HG03575 (cell line): ENCODE data around the gene SIL1.

Source experiments
- ATAC-seq: cut with Tn5 transposase; IDR thresholded peaks from one replicate; pipeline ENCODE4 v1.9.1; 2021; ENCODE audit not compliant: unreplicated experiment, insufficient number of reproducible peaks, low FRiP score; ENCODE audit errors: extremely low read depth

The SIL1 gene

GRCh38 chr5:138955013-138955660 is 243.0 kb downstream of the SIL1 start:
- no peak for ATAC-seq

DNA sequence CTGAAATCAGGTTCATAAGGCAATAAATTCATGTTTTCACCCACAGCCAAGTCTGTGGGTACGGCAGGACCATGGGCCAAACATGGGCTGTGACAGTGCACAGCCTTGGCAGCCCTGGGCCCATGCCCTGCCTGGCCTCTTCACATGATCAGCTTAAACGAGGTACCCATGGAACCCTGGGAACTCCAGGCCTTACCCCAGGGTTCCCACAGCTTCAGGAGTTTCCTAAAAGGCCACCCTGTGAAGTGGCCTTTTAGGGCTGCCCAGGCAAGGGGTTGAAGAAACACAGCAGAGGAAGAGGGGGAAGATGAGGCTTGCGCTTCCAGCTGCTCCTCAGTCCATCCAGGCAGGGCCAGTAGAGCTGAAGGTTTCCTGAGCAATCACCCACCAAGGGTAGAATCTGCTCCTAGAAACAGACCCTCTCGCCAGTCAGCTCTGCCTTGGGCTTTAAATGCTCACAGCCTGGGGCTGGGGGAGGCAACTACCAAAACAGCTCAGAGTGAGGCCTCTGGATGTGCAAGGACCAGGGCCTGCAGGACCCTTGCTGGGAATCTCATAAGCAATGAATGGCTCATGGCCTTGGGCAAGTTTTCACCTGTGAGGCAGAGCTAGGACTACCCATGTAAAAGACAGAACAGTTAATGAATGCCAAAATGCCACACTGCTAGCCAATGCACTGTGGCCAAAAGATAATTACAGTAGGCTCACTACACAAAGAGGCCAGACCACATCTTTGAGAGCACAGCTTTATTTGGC is 243.7 kb downstream of the SIL1 start:
- ATAC-seq = no peak

GRCh38 chr5:138953387-138954256 is 244.5 kb downstream of the SIL1 start:
- peak; percentile 60 for ATAC-seq

DNA sequence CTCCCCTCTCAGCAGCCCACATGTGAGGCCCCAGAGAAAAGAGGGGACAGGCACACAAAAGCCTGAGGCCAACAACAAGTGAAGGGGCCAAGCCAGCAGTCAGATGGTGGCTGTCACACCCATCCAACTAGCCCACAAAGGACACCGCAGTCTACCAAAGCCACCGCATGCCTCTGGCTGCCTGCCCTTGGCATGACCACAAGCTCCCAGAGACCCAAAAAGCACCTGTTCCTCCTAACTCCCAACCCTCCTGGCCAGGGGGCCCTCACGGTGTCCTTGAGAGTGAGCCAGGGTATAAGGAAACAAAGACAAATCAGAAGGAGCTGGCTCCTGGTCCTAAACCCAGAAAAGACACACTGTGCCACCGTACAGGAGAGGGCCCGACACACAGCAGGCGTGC is 245.2 kb downstream of the SIL1 start:
- ATAC-seq = no peak

GRCh38 chr5:138951986-138952735 is 246.0 kb downstream of the SIL1 start:
- no peak for ATAC-seq

- no peak for ATAC-seq
Observed at GRCh38 chr5:138951091-138951985, 246.8 kb downstream of the SIL1 start.

DNA sequence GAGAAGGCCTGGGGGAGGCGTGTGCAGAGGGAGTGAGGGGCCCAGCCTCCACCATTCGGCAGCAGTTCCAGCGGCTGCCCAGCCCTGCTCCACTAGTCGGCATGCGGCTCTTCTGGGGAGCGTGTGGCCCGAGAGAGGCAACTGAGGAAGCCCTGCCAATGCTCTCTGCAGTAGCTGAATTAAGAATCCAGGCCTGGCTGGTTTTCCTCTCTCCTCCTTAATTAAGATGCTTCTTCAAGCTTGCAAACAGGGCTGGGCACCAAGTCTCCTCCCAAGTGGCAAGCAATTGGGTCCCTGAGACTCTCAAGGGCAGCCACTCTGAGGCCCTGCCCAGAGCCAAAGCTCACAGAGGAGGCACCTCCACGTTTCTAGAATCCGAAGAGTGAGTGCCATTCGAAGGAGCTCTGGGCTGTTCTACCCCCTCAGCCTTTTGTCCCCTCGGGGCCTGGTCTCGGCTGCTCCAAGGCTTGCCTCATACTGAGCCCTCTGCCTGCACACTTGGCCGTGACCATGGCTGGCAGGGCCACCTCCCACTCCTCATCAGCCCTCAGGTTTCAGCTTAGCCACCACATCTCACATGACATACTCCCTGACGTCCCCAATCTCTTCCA is 247.6 kb downstream of the SIL1 start:
- no peak for ATAC-seq

DNA sequence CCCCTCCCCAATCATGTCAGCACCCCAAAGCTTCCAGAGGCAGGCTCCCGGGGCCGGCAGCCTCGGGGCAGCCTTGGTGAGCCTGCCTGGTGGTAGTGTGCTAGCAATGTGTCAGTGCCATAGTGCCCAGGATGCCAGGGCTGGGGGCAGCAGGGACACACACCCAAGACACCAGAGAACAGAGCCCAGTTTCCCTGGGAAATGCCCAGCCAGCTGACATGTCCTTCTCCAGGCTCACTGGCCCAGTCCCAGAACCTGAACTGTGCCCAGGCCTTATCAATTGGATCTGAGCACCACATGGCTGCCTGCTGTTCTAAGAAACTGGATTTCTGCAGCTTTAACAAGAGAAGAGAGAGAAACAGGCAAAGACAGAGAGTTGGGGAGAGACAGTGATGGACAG is 248.2 kb downstream of the SIL1 start:
- no peak for ATAC-seq

- no peak for ATAC-seq
Observed at GRCh38 chr5:138949223-138949574, 249.0 kb downstream of the SIL1 start.

GRCh38 chr5:138948471-138949222 is 249.5 kb downstream of the SIL1 start:
- ATAC-seq = no peak

DNA sequence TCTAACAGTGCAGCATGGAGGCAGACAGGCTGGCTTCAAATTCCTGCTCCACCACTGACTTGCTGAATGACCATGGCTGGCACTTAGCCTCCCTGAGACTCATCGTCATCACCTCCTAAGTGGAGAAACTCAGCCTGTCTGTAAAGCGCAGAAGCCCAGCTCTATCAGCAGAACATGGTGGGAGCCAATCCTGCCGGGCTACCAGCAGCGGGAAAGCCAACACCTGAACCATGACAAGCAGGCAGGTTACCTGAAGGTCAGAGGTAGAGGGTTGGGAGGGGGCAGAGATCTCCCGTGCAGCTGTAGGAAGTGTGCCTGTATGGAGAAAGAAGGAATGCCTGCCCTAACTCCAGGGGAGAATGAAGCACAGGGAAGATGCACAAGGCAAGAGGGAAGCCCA is 250.4 kb downstream of the SIL1 start:
- ATAC-seq = no peak

- no peak for ATAC-seq
Observed at GRCh38 chr5:138946831-138947560, 251.2 kb downstream of the SIL1 start.

DNA sequence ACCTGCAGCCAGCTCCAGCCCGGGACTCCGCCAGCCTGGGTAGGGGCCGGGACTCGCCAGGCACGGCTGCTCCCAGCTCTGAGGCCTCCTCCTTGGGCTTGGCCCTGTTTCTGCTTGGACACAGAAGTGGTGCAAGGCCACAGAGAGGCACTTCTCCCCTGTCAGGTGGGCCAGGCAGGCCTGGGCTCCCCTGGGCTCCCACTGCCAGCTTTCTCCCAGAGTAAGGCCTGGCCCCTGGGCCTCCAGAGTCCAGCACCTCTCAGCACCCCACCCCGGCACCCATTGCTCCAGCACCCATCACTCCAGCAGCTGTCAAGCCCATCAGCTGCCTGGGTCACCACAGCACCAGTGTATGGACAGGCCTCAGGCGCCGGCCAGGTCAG is 251.9 kb downstream of the SIL1 start:
- ATAC-seq = no peak

DNA sequence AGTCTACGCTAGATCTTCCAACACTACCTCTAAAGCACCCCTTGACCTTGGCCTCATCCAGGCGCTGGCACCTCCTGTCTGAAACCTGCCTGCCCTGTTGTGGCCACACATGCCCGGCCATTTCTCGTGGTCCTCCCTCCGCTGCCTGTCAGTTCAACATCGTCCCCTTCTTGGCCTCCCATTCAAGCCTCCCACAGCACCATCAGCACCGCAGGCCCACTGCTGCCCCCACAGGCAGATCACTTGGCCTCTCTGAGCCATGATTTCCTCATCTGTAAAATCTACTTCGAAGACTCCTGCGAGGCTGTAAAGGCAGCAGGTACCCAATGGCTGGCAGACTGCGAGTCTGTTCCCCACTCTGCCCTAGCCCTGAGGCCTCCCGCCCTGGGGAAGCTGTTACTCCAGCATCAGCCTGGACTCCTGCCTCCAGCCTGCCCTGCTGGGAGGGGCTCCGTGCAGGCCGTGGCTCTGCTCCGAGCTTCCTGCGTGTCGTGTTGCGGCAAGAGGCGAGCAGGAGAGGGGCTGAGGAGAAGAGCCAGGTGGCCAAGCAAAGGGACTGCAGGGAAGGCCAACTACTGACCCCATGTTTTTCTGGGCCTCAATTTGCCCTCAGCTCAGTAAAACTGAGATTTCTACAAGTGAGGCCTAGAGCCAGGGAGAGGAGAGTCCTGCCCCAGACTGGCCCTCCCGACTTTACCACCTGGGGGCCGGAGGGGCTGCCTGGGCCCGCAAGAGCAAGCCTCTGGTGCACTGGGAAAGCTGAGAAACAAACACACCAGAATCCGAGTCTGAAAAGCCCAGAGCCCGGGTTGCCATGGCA is 252.5 kb downstream of the SIL1 start:
- no peak for ATAC-seq

GRCh38 chr5:138944527-138945322 is 253.4 kb downstream of the SIL1 start:
- no peak for ATAC-seq
